Vagina (tissue), 2 donors: ENCODE measurements around the gene CISH. TPM values are rescaled to one million over a fixed set of nuclear protein-coding genes. Genes with fewer than 3 reads are reported as not detected.

ENCODE experiments used
- DNase-seq, 2 donors: peaks; one replicate each; pipeline ENCODE4 v3.0.0-alpha.2; 2017; ENCODE audit errors: extremely low spot score in 2 of 2
- H3K27ac ChIP-seq: fragments of 200-600 bp; sonication (generic); one replicate; pipeline ENCODE4 v1.5.1; 2019
- H3K27me3 ChIP-seq: fragments of 200-600 bp; sonication (generic); one replicate; pipeline ENCODE4 v1.5.1; 2019
- H3K36me3 ChIP-seq, 2 donors: fragments of 200-600 bp; sonication (generic); one replicate each; pipeline ENCODE4 v1.5.1; 2017 to 2019
- H3K4me1 ChIP-seq: fragments of 200-600 bp; sonication (generic); one replicate; pipeline ENCODE4 v1.5.1; 2019
- H3K4me3 ChIP-seq, 2 donors: fragments of 200-600 bp; sonication (generic); 1 replicate in 1 of 2; 2 replicates in 1 of 2; pipeline ENCODE4 v1.5.1; 2016 to 2019
- H3K9me3 ChIP-seq: fragments of 200-600 bp; sonication (generic); one replicate; pipeline ENCODE4 v1.5.1; 2019
- CTCF ChIP-seq, 3 experiments: fragments of 450-650 bp in 2 of 3; fragments of 200-600 bp in 1 of 3; sonication (generic) in 1 of 3; IDR thresholded peaks; one replicate each; pipeline ENCODE4 v1.5.1; 2017 to 2019; ENCODE audit warnings: antibody characterized with exemption in 3 of 3, mild to moderate bottlenecking in 2 of 3, moderate library complexity in 2 of 3
- POLR2A ChIP-seq, 2 donors: fragments of 450-650 bp; IDR thresholded peaks; one replicate each; pipeline ENCODE4 v1.6.1; 2017; ENCODE audit warnings: antibody characterized with exemption in 2 of 2, mild to moderate bottlenecking in 2 of 2, moderate library complexity in 2 of 2
- POLR2AphosphoS5 ChIP-seq, 2 donors: sonication (generic); formaldehyde crosslinking; IDR thresholded peaks; one replicate each; pipeline ENCODE4 v1.9.0; 2017; ENCODE audit warnings: antibody characterized with exemption in 2 of 2, mild to moderate bottlenecking in 2 of 2, low read depth in 1 of 2; ENCODE audit not compliant: insufficient read depth in 1 of 2
- intact Hi-C: fragments of 100-400 bp; cut with DNase I; formaldehyde crosslinking; loops from one replicate; pipeline ENCODE4 v1.15.1; 2023
- total RNA-seq: library from RNA; depleted of rRNA; stranded (reverse); fragments of >200 nt; gene quantifications from one replicate; pipeline ENCODE4 v1.2.3, GENCODE V29; 2016

Gene CISH
- total RNA-seq, 1 donor from 2014 or later, result 21.9 TPM

- no peak for TF ChIP-seq CTCF (IDR thresholded peaks at IDR 0.05)
- TF ChIP-seq POLR2AphosphoS5 (IDR thresholded peaks at IDR 0.05; ENCODE audit: insufficient read depth in 1 of 2, low read depth in 1 of 2), result no peak
- no peak for TF ChIP-seq POLR2A (IDR thresholded peaks at IDR 0.05)
- Histone ChIP-seq H3K4me1 (peaks cover 4% of the 10 kb centered on the region), H3K4me3 (no peak overlapping the region), H3K36me3 (peaks cover 0 to 18% of the 10 kb centered on the region in 2 donors), H3K9me3 (no peaks in the 10 kb centered on the region), H3K27ac (no peak overlapping the region), H3K27me3 (no peaks in the 10 kb centered on the region)
- intact Hi-C loops, result no loop called here
- DNase-seq, result no peak
Measured at GRCh38 chr3:50577348-50577747, 34.2 kb downstream of the CISH start.

GRCh38 chr3:50575372-50575771, 36.2 kb downstream of the CISH start:
- intact Hi-C loops, result no loop called here
- TF ChIP-seq CTCF (IDR thresholded peaks at IDR 0.05) (no peak), POLR2AphosphoS5 (IDR thresholded peaks at IDR 0.05; ENCODE audit: insufficient read depth in 1 of 2, low read depth in 1 of 2) (no peak), POLR2A (IDR thresholded peaks at IDR 0.05) (no peak)
- peak overlapping the region; percentile 5 for H3K27ac ChIP-seq
- DNase-seq, result no peak
- peaks cover 0 to 18% of the 10 kb centered on the region in 2 donors for H3K36me3 ChIP-seq
- no peaks in the 10 kb centered on the region for H3K9me3 ChIP-seq
- no peak overlapping the region for H3K4me3 ChIP-seq
- H3K4me1 ChIP-seq, result peaks cover 24% of the 10 kb centered on the region
- H3K27me3 ChIP-seq, result no peaks in the 10 kb centered on the region

- Histone ChIP-seq H3K4me1 (peaks cover 33% of the 10 kb centered on the region), H3K27me3 (no peaks in the 10 kb centered on the region), H3K27ac (no peak overlapping the region), H3K36me3 (peaks cover 0 to 12% of the 10 kb centered on the region in 2 donors), H3K9me3 (no peaks in the 10 kb centered on the region), H3K4me3 (no peak overlapping the region)
- DNase-seq, result no peak
- intact Hi-C loops, result no loop called here
- TF ChIP-seq CTCF (IDR thresholded peaks at IDR 0.05) (no peak), POLR2A (IDR thresholded peaks at IDR 0.05) (no peak), POLR2AphosphoS5 (IDR thresholded peaks at IDR 0.05; ENCODE audit: insufficient read depth in 1 of 2, low read depth in 1 of 2) (no peak)
Measured at GRCh38 chr3:50574444-50574831, 37.1 kb downstream of the CISH start.

GRCh38 chr3:50573566-50574443, 37.8 kb downstream of the CISH start:
- intact Hi-C loops, result no loop called here
- Histone ChIP-seq H3K27ac (no peak overlapping the region), H3K4me1 (peaks cover 33% of the 10 kb centered on the region)

More at GRCh38 chr3:50573566-50574443, 37.8 kb downstream of the CISH start:
- Histone ChIP-seq H3K36me3 (peaks cover 0 to 8% of the 10 kb centered on the region in 2 donors), H3K4me3 (no peak overlapping the region), H3K27me3 (no peaks in the 10 kb centered on the region), H3K9me3 (no peaks in the 10 kb centered on the region)
- TF ChIP-seq CTCF (IDR thresholded peaks at IDR 0.05) (no peak), POLR2A (IDR thresholded peaks at IDR 0.05) (no peak), POLR2AphosphoS5 (IDR thresholded peaks at IDR 0.05; ENCODE audit: insufficient read depth in 1 of 2, low read depth in 1 of 2) (no peak)
- DNase-seq, result no peak
